Measurements from ENCODE around the gene TMEM233.

TMEM233 gene

GRCh38 chr12:119679490-119679889, 85.9 kb downstream of the TMEM233 start:
- no peak for DNase-seq (ENCODE audit: low read depth in 2 of 2, low spot score in 1 of 2)

GRCh38 chr12:119681111-119681510, 87.5 kb downstream of the TMEM233 start:
- no peak for DNase-seq (ENCODE audit: low read depth in 2 of 2, low spot score in 1 of 2)

- DNase-seq (ENCODE audit: low read depth in 2 of 2, low spot score in 1 of 2): no peak
These were observed 88.4 kb downstream of the TMEM233 start for GRCh38 chr12:119681728-119682638.

DNA sequence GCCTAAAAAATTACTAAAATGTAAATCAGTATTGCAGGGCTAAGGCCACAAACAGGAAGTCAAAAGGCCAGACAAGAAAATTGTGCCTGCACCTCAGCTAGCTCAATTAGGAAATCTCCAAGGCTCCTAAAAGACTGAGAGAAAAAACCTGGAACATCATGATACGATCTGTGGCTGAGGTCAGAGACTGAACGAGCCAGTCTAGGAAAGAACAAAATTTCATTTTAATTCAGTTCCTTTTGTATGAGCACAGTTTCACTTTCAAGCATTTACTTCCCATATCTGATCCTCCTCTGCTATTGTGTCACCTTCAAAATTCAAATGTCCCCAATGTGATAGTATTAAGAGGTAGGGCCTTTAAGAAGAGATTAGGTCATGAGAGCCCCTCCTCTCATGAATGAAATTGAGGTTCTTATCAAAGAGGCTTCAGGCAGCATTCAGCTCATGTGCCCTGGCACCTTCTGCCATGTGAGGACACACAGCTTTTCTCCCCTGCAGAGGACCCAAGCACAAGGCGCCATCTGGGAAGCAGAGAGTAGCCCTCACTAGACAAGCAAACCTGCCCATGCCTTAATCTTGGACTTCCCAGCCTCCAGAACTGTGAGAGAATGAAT, 89.2 kb downstream of the TMEM233 start:
- DNase-seq (ENCODE audit: low read depth in 2 of 2, low spot score in 1 of 2): no peak

DNA sequence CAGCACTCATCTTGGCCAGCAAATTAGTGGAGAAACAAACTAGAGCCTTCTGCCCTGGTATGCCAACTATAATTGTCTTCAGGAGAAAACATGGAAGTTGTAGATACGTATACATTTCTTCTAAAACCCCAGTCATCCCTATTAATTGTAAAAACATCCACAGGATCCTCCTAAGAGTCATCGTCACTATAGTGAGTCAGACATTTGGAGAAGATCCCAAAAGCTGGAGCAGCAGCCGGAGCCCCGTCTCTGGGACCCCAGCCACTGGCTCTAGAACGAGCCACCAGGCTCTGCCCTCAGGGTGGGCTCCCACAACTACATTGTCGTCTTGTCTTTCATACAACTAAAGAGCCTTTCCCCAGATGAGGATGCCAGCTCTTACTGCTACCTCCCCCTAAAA, 89.8 kb downstream of the TMEM233 start:
- no peak for DNase-seq (ENCODE audit: low read depth in 2 of 2, low spot score in 1 of 2)

DNA sequence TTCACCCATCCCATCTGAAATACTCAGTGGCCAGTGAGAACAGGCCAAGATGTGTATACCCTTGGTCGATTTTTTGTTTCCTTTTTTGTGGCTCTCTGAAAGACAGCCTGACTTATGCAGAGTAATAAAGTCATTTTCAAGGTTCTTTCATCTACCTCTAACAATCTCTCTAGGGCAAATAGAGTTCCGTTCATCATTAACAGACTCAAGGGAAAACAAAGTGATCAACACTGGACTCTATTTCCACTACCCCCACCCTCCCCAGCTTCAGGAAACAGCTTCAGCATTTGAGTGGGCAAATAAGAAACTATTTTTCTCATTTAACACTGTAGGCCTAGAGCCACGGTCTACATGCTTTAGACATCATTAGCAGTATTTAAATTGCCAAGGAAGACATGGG, 90.2 kb downstream of the TMEM233 start:
- DNase-seq (ENCODE audit: low read depth in 2 of 2, low spot score in 1 of 2): no peak

DNA sequence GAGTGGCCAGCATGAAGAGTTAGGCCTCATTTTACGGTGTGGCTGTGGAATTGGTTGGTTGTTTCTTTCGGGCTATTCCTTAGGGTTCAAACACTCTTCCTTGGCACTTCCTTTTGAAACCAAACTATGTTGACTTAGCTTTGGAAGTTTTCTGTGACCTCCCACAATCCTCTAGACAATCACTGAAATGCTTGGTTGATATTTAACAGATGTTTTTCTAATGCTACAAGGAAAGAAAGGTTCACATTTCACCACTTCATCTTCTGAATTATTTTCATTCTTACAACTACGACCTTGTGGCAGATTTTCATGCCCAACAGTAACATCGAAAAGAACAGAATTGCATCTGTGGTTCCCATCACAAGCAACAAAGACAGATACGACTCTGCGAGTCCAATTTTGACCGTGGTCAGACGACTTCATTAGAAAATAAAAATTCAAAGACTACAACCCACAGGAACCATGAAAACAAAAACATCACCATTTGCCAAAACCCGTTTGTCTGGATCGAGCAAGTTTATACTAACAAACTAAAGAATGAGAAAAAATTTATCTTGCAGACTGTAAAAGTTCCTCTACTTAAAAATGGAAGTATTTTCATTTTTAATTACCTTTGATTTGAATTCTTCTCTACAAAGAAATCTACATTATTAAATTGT, 91.3 kb downstream of the TMEM233 start:
- no peak for DNase-seq (ENCODE audit: low read depth in 2 of 2, low spot score in 1 of 2)

DNA sequence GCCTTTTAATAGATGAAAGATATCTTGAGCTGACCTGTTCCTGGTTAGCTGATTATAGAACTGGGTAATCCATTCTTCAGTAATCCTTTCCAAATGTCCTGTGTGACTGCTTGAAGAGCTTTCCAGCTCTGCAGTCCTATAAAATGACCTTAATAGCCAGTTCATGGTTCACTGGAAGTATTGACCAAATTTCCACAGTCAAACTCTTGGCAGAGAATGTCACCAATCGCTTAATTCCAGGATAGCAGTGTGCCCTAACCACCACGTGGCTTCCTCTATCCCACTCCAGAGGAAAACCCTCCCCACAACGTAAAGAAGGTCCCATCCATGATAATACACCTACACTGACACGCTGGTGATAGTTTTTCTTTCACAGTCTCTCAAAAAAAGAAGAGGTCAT, 91.8 kb downstream of the TMEM233 start:
- DNase-seq (ENCODE audit: low read depth in 2 of 2, low spot score in 1 of 2): no peak

- no peak for DNase-seq (ENCODE audit: low read depth in 2 of 2, low spot score in 1 of 2)
These were observed 92.8 kb downstream of the TMEM233 start for GRCh38 chr12:119686355-119686754.

DNA sequence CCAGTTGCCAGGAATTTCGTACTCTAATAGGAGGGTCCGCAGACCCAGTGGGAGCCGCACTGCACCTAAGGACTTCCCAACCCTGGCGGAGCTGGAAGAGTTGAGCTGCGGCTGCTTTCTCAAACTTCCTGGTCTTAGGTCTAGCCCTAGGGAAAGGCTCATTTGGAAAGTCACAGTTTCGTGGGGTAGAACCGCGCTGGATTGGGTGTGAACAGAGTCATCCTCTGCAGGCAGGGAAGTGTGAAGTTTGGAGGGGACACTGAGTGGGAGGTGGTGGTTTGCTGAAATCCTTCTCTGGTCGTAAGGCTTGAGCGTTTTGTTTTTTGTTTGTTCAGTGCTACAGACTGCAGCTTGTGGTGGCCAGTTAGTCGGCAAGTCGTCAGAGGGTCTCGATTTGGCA, 93.2 kb downstream of the TMEM233 start:
- no peak for DNase-seq (ENCODE audit: low read depth in 2 of 2, low spot score in 1 of 2)

DNA sequence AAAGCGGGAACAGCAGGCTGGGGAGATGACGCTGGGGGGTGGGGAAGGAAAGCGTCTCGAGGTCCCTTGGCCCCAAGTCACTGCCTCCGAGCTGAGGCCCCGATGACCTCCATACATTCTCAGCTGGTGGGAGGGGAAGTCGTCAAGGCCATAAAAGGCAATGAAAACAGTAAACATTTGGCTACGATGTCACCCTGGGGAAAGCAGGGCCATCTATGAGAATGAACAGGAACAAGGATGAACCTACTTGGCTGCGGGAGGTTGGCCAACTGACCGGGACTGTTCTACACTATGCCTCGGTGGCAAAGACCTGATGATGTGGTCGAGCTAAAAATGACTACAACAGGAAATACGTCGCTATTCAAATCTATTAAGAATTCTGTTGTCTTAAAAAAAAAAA, 93.8 kb downstream of the TMEM233 start:
- DNase-seq (ENCODE audit: low read depth in 2 of 2, low spot score in 1 of 2): no peak

DNA sequence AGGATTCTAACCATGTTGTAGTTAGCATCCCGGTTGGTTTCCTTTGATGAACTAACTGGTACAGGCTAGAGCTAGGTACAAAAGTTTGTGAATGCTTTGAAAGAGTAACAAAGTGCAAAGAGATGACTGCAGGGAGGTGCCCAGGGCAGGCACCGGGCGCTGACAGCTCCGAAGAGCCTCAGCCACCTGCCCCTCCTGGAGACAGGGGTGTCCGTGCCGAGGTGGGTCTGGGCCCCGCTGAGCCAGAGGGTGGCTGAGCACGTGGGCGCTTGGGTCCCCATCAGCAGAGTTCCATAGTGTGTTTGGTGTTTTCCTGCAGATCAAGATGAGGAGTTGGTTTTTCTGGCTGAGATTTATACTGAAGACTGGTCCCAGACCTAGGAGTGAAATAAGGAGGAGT, 94.3 kb downstream of the TMEM233 start:
- DNase-seq (ENCODE audit: low read depth in 2 of 2, low spot score in 1 of 2): no peak

- no peak for DNase-seq (ENCODE audit: low read depth in 2 of 2, low spot score in 1 of 2)
These were observed 96.4 kb downstream of the TMEM233 start for GRCh38 chr12:119689935-119690500.

- no peak for DNase-seq (ENCODE audit: low read depth in 2 of 2, low spot score in 1 of 2)
These were observed 97.7 kb downstream of the TMEM233 start for GRCh38 chr12:119691202-119691810.

GRCh38 chr12:119692410-119692809, 98.8 kb downstream of the TMEM233 start:
- no peak for DNase-seq (ENCODE audit: low read depth in 2 of 2, low spot score in 1 of 2)

All from stimulated activated CD8-positive, alpha-beta memory T cell treated with anti-CD3 and anti-CD28 coated beads, Interleukin-4, amount 100 ng/mL, for 1 hour (primary cell).